PFSK-1 (cell line): ENCODE measurements around the gene CBL.

Experiments used
- POLR2AphosphoS5 ChIP-seq: IDR thresholded peaks from 2 replicates; pipeline ENCODE4 v1.6.1; 2012; ENCODE audit warnings: low read depth, mild to moderate bottlenecking, control low read depth, low read length, moderate library complexity
- REST ChIP-seq, 2 experiments: IDR thresholded peaks; 2 replicates each; pipeline versions ENCODE4 v1.6.1 to v1.8.0; 2011 to 2012; ENCODE audit warnings: low read depth in 2 of 2, low read length in 2 of 2, control low read depth in 1 of 2, inconsistent platforms in 1 of 2, mild to moderate bottlenecking in 1 of 2, moderate library complexity in 1 of 2; ENCODE audit not compliant: insufficient read depth in 1 of 2
- SIN3A ChIP-seq: IDR thresholded peaks from 2 replicates; pipeline ENCODE4 v1.6.1; 2012; ENCODE audit warnings: mild to moderate bottlenecking, low read length, moderate library complexity, borderline replicate concordance; ENCODE audit not compliant: insufficient read depth
- TAF1 ChIP-seq: IDR thresholded peaks from 2 replicates; pipeline ENCODE4 v1.6.1; 2012; ENCODE audit warnings: low read length, control low read depth, borderline replicate concordance; ENCODE audit not compliant: insufficient read depth

- TF ChIP-seq TAF1 (no peak), POLR2AphosphoS5 (no peak), REST (IDR thresholded peaks at IDR 0.05; ENCODE audit: insufficient read depth in 1 of 2, low read depth in 2 of 2, low read length in 2 of 2) (no peak), SIN3A (no peak)
Measured at GRCh38 chr11:119352857-119353260, 146.7 kb downstream of the CBL start.
